Heart right ventricle (tissue), 16 donors: ENCODE results near the gene IFFO2. TPM values are rescaled to one million over a fixed set of nuclear protein-coding genes. Genes with fewer than 3 reads are reported as not detected.

Source experiments
- ATAC-seq, 8 donors: fragments of 200-7000 bp; cut with Tn5 transposase; one replicate each; pipeline ENCODE4 v1.9.1; 2020; ENCODE audit warnings: mild to moderate bottlenecking in 8 of 8, moderate library complexity in 8 of 8, moderate number of reproducible peaks in 1 of 8
- DNase-seq, 2 donors: peaks; one replicate each; pipeline ENCODE4 v3.0.0-alpha.2; 2020
- H3K27ac ChIP-seq, 10 donors: fragments of 200-600 bp; sonication (generic) in 2 of 10; one replicate each; pipeline versions ENCODE4 v1.5.0 to v1.8.0; 2020 to 2022; ENCODE audit warnings: mild to moderate bottlenecking in 3 of 10
- H3K27me3 ChIP-seq, 7 donors: fragments of 200-600 bp; one replicate each; pipeline ENCODE4 v1.8.0; 2021 to 2022; ENCODE audit warnings: mild to moderate bottlenecking in 2 of 7
- H3K36me3 ChIP-seq, 9 donors: fragments of 200-600 bp; sonication (generic) in 1 of 9; one replicate each; pipeline versions ENCODE4 v1.5.0 to v1.8.0; 2020 to 2022; ENCODE audit warnings: mild to moderate bottlenecking in 2 of 9
- H3K4me1 ChIP-seq, 9 donors: fragments of 200-600 bp; sonication (generic) in 1 of 9; one replicate each; pipeline versions ENCODE4 v1.5.0 to v1.8.0; 2020 to 2022; ENCODE audit warnings: mild to moderate bottlenecking in 4 of 9
- H3K4me3 ChIP-seq, 10 donors: fragments of 200-600 bp; sonication (generic) in 2 of 10; one replicate each; pipeline versions ENCODE4 v1.5.0 to v1.8.0; 2020 to 2022; ENCODE audit warnings: mild to moderate bottlenecking in 7 of 10, moderate library complexity in 2 of 10
- H3K9me3 ChIP-seq, 11 donors: fragments of 200-600 bp in 10 of 11; sonication (generic) in 2 of 11; one replicate each; pipeline versions ENCODE4 v1.5.0 to v1.8.0; 2013 to 2022; ENCODE audit warnings: mild to moderate bottlenecking in 2 of 11, control low read depth in 1 of 11, moderate library complexity in 1 of 11
- WGBS, 2 donors: extraction: QIAGEN DNeasy Blood & Tissue Kit; methylation state at CpG; one replicate each; pipeline ENCODE4 v1.1.7; 2013; ENCODE audit warnings: inconsistent platforms in 1 of 2; 5-methylcytosine and 5-hydroxymethylcytosine counted together
- intact Hi-C, 10 donors: fragments of 100-400 bp; cut with DNase I; formaldehyde crosslinking; loops; one replicate each; pipeline versions ENCODE4 v1.11.1 to v1.14.2; 2022
- polyA plus RNA-seq, 2 donors: library from polyadenylated mRNA; stranded (reverse); fragments of 200-250 nt; gene quantifications; one replicate each; pipeline ENCODE4 v1.2.3, GENCODE V29; 2013
- total RNA-seq, 10 donors: library from RNA; stranded (reverse); fragmentation: NEBNext Ultra II Directional in 3 of 10; extraction: Animal tissue kit (Norgen Biotek cat#: 25700) in 3 of 10; gene quantifications; one replicate each; pipeline versions ENCODE4 v1.2.1 to v1.2.4, GENCODE V29; 2021 to 2023
- TF ChIP-seq, protein P1 (sequence below), 9 donors: fragments of 200-600 bp; sonication (generic) in 2 of 9; IDR thresholded peaks; one replicate each; pipeline versions ENCODE4 v1.5.0 to v1.8.0; 2021 to 2022; ENCODE audit warnings: antibody characterized with exemption in 9 of 9, mild to moderate bottlenecking in 5 of 9, moderate library complexity in 1 of 9
- donor health status: Arrhythmogenic right ventricular cardiomyopathy.
- donor health status: ischemic (EF 13 %, LVEDD 7.1; RV severe dilation, severe dysfunction).
- donor health status: healthy with polysubstance abuse.
- donor health status: DM: no; HTN: yes; CAD: no.
- donor health status: DM: no; HTN: no; CAD: no.
- donor health status: ischemic (EF 25% LVEDD 6.9; RV normal size, moderate dysfunction).
- donor health status: ischemic (EF 25% LVEDD 5.7; RV mildly dilated, moderate dysfunction).
- donor health status: healthy.
- donor health status: DM: yes; HTN: yes; CAD: no.
- donor health status: Ischemic cardiomyopathy.
- donor health status: ischemic (EF 35%, LVEDD 5.7; RV mildly dilated, moderate dysfunction).
- donor health status: nonischemic (EF 11% LVEDD 7.7; RV severe dilation, severe dysfunction).
- donor health status: DM: yes; HTN: yes; CAD: no.
- donor health status: PGD.
- donor health status: ischemic (EF 29% LVEDD 5.4; RV normal size, mild dysfunction).
- donor health status: nonischemic (EF 23%, LVEDD 6.1; RV moderate dilation, normal function).

Gene IFFO2
- total and polyA plus RNA-seq, 12 donors, result 2.2 to 8.2 (median 4.6) TPM

DNA sequence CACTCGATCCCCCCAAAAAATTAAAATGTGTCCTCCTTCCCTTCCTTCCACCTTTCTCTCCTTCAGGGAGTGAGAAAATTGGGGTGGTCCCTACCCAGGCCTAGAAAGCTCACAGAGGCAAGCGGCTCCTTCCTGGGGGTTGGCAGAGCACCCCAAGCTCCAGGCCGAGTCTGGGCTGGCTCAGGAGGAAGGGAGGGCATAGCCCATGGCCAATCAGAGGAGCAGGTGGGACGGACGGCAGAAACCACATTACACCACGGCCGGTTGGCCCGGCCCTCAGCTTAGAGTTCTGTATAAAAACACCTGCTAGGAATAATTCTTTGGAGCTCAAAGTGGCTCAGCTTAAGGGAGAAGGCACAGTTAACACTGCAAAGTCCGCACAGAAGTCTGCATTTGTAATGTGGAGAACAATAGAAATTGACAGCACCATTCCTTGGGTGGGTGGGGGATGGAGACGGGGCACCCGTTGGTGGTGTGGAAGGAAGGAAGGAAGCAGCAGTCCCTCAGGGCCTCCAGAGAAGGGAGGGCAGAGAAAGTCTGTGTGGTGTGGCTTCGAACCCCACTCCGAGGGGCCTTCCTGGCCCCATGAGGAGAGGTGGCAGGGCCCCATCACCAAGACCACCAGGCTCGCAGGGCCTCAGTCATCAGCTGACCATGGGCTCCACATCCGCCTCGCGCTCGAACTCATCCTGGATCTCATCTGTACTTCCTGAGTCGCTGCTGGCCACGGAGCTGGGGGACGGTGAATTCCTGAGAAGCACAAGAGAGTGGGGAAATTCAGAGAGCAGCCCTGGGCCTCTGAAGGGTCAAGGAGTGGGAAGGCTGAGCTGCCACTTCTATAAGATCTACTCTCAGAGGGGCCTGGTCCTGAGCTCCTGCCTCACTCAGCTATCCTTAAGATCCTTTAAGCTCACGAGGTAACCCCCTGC is 48.3 kb downstream of the IFFO2 start:
- no peak for DNase-seq
- H3K27ac ChIP-seq, result peak overlapping the region; percentile 42 to 80 (median 71)
- peaks cover 13 to 52% (median 39%) of the 10 kb centered on the region in 9 donors for H3K4me1 ChIP-seq
- no peaks in the 10 kb centered on the region for H3K27me3 ChIP-seq
- intact Hi-C loops, result loop anchor here (1.0 to 10.0 kb wide), 11 partner anchors 47 to 337 kb away; partner anchors contain the start of gene IFFO2 (in 4 of the 10)
- TF ChIP-seq, protein P1, sequence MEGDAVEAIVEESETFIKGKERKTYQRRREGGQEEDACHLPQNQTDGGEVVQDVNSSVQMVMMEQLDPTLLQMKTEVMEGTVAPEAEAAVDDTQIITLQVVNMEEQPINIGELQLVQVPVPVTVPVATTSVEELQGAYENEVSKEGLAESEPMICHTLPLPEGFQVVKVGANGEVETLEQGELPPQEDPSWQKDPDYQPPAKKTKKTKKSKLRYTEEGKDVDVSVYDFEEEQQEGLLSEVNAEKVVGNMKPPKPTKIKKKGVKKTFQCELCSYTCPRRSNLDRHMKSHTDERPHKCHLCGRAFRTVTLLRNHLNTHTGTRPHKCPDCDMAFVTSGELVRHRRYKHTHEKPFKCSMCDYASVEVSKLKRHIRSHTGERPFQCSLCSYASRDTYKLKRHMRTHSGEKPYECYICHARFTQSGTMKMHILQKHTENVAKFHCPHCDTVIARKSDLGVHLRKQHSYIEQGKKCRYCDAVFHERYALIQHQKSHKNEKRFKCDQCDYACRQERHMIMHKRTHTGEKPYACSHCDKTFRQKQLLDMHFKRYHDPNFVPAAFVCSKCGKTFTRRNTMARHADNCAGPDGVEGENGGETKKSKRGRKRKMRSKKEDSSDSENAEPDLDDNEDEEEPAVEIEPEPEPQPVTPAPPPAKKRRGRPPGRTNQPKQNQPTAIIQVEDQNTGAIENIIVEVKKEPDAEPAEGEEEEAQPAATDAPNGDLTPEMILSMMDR (IDR thresholded peaks at IDR 0.05), result no peak
- H3K4me3 ChIP-seq, result no peak overlapping the region
- H3K9me3 ChIP-seq, result no peaks in the 10 kb centered on the region
- peaks cover 0 to 46% (median 10%) of the 10 kb centered on the region in 9 donors for H3K36me3 ChIP-seq
- 58 to 65% methylated on average over 22 of the region's 22 CpGs for WGBS, 2 donors
- peak in 5 of 8 donors; percentile 36 to 53 (median 51) for ATAC-seq

DNA sequence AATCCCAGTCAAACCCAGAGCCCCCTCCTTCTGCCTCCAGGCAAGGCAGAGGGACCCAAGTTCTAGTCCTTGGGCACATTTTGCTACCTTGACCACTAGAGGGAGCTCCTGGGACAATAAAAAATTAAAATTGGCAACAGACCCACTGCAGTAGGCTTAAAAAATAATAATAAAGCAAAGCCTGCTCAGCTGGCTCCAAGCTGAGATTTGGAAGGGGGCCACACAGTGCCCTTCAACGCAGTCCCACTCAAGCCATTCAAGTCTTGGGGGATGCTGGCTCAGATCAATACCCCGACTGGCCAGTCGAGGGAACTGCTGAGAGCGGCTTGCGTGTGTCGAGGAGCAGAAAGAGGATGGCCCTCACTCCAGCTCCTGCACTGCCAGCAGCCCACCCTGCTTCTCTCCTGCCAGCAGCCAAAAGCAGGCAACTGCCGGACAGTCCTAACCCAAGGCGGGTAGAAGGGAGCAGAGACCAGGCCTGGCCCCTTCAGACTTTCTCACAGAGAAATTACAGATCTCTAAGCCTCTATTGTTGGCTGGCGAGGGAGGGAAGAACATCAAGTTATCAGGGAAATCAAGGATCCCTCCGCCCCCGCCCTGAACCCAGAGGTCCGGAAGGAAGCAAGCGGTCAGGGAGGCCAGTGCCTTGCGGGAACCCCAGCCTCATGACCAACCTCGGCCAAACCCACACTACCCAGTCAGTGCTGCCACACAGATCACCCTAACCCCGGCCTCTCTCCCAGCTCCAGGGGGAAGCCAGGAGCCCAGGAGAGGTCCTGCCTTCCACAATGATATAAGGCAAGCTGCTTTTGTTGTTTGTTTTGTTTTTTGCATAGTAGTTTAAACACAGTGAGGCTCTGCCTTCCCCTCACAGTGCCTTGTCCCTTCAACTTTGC is 49.2 kb downstream of the IFFO2 start:
- peak overlapping the region in 1 of 10 donors; percentile 14 for H3K4me3 ChIP-seq
- H3K27ac ChIP-seq, result peak overlapping the region; percentile 42 to 80 (median 71)
- WGBS, 2 donors, result 36 to 48% methylated on average over 16 of the region's 16 CpGs
- no peaks in the 10 kb centered on the region for H3K9me3 ChIP-seq
- DNase-seq, result peak; percentile 54 to 68
- ATAC-seq, result peak; percentile 4 to 60 (median 27)
- H3K4me1 ChIP-seq, result peaks cover 14 to 46% (median 33%) of the 10 kb centered on the region in 9 donors
- intact Hi-C loops, result loop anchor here (1.0 to 10.0 kb wide), 11 partner anchors 48 to 338 kb away; partner anchors contain the start of gene IFFO2 (in 4 of the 10)
- TF ChIP-seq, protein P1 (IDR thresholded peaks at IDR 0.05), result peak; percentile 70 to 93 (median 89)
- H3K36me3 ChIP-seq, result peaks cover 0 to 46% (median 10%) of the 10 kb centered on the region in 9 donors
- H3K27me3 ChIP-seq, result no peaks in the 10 kb centered on the region

DNA sequence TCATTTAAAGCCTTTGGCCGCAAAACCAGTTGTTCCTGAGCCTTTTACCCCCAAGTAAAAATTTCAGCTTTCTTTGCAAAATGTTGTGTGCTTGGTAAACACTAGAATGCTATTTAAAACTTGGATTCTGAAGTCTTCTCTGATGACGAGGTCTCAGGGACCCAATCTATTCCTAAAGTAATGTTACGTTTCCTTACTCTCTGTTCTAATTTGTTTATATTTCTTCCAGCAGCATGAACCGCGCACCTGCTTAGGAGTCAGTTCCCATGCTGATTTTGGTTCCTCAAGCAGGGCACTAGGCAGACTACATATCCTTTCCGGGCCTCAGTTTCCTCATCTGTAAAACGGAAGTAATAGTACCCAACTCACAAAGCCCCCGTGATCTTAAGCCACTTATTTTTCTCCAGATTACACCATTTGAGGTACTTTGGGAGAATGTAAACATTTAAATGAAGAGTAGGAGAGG is 53.2 kb downstream of the IFFO2 start:
- H3K4me3 ChIP-seq, result peak overlapping the region; percentile 68 to 96 (median 81)
- intact Hi-C loops, result loop anchor here in 4 of 10 donors (10.0 kb wide), 3 partner anchors 51 to 341 kb away; partner anchors contain the start of gene IFFO2 (in 2 of the 4)
- H3K27me3 ChIP-seq, result no peaks in the 10 kb centered on the region
- no peak for ATAC-seq
- WGBS, 2 donors, result 49 to 57% methylated on average over 8 of the region's 8 CpGs
- H3K36me3 ChIP-seq, result peaks cover 0 to 8% (median 0%) of the 10 kb centered on the region in 9 donors
- H3K27ac ChIP-seq, result peak overlapping the region; percentile 85 to 96 (median 92)
- DNase-seq, result no peak
- TF ChIP-seq, protein P1 (IDR thresholded peaks at IDR 0.05), result no peak
- H3K4me1 ChIP-seq, result peaks cover 14 to 46% (median 41%) of the 10 kb centered on the region in 9 donors
- no peaks in the 10 kb centered on the region for H3K9me3 ChIP-seq
